A673 (cell line): ENCODE measurements around the gene FAM167B. TPM values are rescaled to one million over a fixed set of nuclear protein-coding genes. Genes with fewer than 3 reads are reported as not detected.

ENCODE experiments used
- BruUV-seq: library from RNA; stranded (reverse); fragments of 400-500 nt; replicated peaks from 2 replicates; lab custom pipeline; 2021; lab: Mats Ljungman, UMichigan
- CTCF ChIA-PET: fragments of 300-600 bp; sonication (Branson Sonifier 250); formaldehyde crosslinking; loops from one replicate; lab custom pipeline; 2022; ENCODE audit warnings: antibody characterized with exemption; lab: Charles Lee
- POLR2A ChIA-PET: fragments of 300-600 bp; sonication (Branson Sonifier 250); formaldehyde crosslinking; loops from one replicate; lab custom pipeline; 2022; ENCODE audit warnings: antibody characterized with exemption; ENCODE audit not compliant: low non-redundant PET; lab: Charles Lee
- DNase-seq: peaks from one replicate; pipeline ENCODE4 v3.0.0-alpha.2; 2015; ENCODE audit warnings: low spot score
- H3K27ac ChIP-seq: fragments of 200-600 bp; sonication (generic); 2 replicates; pipeline ENCODE4 v1.5.1; 2016; ENCODE audit warnings: mixed run types, low read depth, mild to moderate bottlenecking, mixed read lengths, antibody characterized with exemption, low read length; ENCODE audit not compliant: poor library complexity, severe bottlenecking
- H3K27me3 ChIP-seq: fragments of 200-600 bp; sonication (generic); replicated peaks from 2 replicates; pipeline ENCODE4 v1.6.1; 2017; ENCODE audit warnings: mixed run types, low read depth, mild to moderate bottlenecking, mixed read lengths, antibody characterized with exemption, low read length; ENCODE audit not compliant: insufficient read depth, poor library complexity
- H3K36me3 ChIP-seq: fragments of 200-600 bp; sonication (generic); 2 replicates; pipeline ENCODE4 v1.6.1; 2016; ENCODE audit warnings: mixed run types, mild to moderate bottlenecking, mixed read lengths, antibody characterized with exemption, low read length; ENCODE audit not compliant: insufficient read depth, poor library complexity, severe bottlenecking
- H3K4me1 ChIP-seq: fragments of 200-600 bp; sonication (generic); 2 replicates; pipeline ENCODE4 v1.6.1; 2017; ENCODE audit warnings: mixed run types, mild to moderate bottlenecking, mixed read lengths, antibody characterized with exemption, low read length; ENCODE audit not compliant: insufficient read depth, poor library complexity, severe bottlenecking
- H3K4me3 ChIP-seq: fragments of 200-600 bp; sonication (generic); 2 replicates; pipeline ENCODE4 v1.5.1; 2016; ENCODE audit warnings: low read depth, mixed run types, mild to moderate bottlenecking, mixed read lengths, low read length; ENCODE audit not compliant: poor library complexity, severe bottlenecking
- H3K9me3 ChIP-seq: fragments of 200-600 bp; sonication (generic); 2 replicates; pipeline ENCODE4 v1.6.1; 2016; ENCODE audit warnings: mixed run types, low read depth, mild to moderate bottlenecking, mixed read lengths, antibody characterized with exemption, low read length; ENCODE audit not compliant: poor library complexity, severe bottlenecking
- EZH2 ChIP-seq: fragments of 200-600 bp; sonication (generic); IDR thresholded peaks from 2 replicates; pipeline ENCODE4 v1.6.1; 2017; ENCODE audit warnings: borderline replicate concordance, low read depth, mild to moderate bottlenecking, mixed read lengths, antibody characterized with exemption, low read length; ENCODE audit not compliant: poor library complexity, severe bottlenecking
- intact Hi-C: fragments of 100-400 bp; cut with micrococcal nuclease; formaldehyde crosslinking; loops from one replicate; pipeline ENCODE4 v1.10.0; 2022; ENCODE audit not compliant: unreplicated experiment
- total RNA-seq: library from RNA; stranded (reverse); gene quantifications from 2 replicates; pipeline ENCODE4 v1.2.3, GENCODE V29; 2021
- TF ChIP-seq, protein P1 (sequence below): fragments of 300-800, 200-600 bp; sonication (generic); conservative IDR thresholded peaks from 2 replicates; pipeline ENCODE4 v1.5.1; 2017; ENCODE audit warnings: low read depth, mild to moderate bottlenecking, antibody characterized with exemption, low read length, moderate library complexity, mixed read lengths

The FAM167B gene
- total RNA-seq, 1 experiment from 2014 or later = not detected

DNA sequence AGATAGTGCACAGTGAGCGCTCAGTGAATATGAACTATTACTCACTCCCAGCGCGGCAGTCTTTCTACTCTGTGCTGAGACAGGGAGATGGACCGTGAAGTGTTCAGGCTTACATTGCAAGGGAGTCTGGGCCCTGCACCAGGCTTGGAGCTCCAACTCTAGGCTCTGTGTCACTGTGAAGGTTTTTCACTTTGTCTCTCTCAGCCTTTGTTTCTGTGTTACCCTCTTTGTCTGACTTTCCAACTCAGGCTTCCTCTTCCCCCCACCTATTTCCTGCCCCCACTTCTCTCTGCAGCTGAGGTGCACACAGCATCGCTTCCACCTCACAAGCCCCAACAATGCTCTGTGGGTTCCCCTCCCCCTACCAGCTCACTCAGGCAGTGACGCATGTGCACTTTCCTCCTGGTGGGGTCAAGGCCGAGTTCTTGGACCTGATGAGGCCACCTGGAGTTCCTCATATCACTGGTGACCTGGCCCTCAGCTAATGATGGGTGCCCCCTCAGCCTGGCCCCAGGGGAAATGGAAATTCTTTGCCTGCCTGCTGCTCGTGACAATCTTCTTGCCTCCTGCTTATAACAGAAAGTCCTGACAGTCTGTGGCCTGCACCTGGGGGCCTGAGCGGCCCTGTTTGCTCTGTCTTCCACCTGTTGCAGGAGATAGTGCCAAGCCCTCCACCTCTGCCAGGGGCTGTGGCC is 3.0 kb downstream of the FAM167B start:
- no peak for DNase-seq
- H3K36me3 ChIP-seq = no peaks in the 10 kb centered on the region
- H3K4me3 ChIP-seq = no peak overlapping the region
- intact Hi-C loops = no loop called here
- no peaks in the 10 kb centered on the region for H3K27me3 ChIP-seq
- CTCF ChIA-PET = no interaction called here
- H3K4me1 ChIP-seq = peaks cover 4% of the 10 kb centered on the region
- H3K27ac ChIP-seq = no peak overlapping the region
- POLR2A ChIA-PET = no interaction called here
- BruUV-seq = no TSS peak
- no peak for TF ChIP-seq EZH2
- TF ChIP-seq, protein P1, sequence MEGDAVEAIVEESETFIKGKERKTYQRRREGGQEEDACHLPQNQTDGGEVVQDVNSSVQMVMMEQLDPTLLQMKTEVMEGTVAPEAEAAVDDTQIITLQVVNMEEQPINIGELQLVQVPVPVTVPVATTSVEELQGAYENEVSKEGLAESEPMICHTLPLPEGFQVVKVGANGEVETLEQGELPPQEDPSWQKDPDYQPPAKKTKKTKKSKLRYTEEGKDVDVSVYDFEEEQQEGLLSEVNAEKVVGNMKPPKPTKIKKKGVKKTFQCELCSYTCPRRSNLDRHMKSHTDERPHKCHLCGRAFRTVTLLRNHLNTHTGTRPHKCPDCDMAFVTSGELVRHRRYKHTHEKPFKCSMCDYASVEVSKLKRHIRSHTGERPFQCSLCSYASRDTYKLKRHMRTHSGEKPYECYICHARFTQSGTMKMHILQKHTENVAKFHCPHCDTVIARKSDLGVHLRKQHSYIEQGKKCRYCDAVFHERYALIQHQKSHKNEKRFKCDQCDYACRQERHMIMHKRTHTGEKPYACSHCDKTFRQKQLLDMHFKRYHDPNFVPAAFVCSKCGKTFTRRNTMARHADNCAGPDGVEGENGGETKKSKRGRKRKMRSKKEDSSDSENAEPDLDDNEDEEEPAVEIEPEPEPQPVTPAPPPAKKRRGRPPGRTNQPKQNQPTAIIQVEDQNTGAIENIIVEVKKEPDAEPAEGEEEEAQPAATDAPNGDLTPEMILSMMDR = no peak
- no peaks in the 10 kb centered on the region for H3K9me3 ChIP-seq

DNA sequence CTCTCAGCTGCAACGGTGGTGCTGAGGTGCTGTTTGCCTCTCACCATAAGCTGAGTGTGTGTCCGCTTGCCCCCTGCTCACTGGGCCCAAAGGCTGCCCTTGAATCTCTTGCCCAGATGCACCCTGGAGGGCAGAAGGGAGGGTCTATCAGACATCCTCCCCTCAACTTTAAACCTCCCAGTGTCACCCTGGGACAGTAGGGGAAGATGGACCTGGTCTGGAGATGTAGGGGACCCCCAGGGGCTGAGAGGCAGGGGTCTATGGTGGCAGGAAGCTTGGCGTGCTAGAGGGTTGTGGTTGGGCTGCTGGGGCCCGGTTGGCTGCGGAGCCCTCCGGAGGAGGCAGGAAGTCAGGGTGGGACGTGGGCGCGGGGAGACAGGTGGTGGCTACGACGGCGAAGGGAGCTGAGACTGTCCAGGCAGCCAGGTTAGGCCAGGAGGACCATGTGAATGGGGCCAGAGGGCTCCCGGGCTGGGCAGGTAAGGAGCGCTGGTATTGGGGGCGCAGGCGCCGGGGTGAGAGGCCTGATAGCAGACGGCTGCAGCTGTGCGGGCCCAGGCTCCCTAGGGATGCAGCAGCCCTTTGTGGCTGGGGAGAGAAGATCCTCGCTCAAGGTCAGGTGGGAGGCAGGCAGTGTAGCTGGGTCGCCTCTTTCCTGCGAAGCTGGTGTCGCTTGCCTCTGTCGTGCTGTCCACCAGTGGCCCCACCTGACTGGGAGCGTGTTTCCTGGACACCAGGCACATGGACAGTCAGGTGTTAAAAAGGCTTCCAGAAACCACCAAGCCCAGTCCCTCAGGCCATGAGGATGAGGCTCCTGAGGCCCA is 4.1 kb downstream of the FAM167B start, which contains the start of gene LCK:
Gene LCK, plus strand, starts transcription at position 373 of the 824 bp plus-strand sequence. CDS start 23,065 bp downstream, outside the sequence.
- BruUV-seq = no TSS peak
- TF ChIP-seq, protein P1 = no peak
- no peak for TF ChIP-seq EZH2
- no peak for DNase-seq
- Histone ChIP-seq H3K27me3 (no peaks in the 10 kb centered on the region), H3K4me3 (no peak within 1 kb of the TSS), H3K4me1 (peaks cover 4% of the 10 kb centered on the region), H3K36me3 (no peaks in the 10 kb centered on the region), H3K27ac (no peak within 1 kb of the TSS), H3K9me3 (no peaks in the 10 kb centered on the region)
- ChIA-PET POLR2A (no interaction called here), CTCF (no interaction called here)
- intact Hi-C loops = no loop called here

GRCh38 chr1:32255072-32256071 is 8.3 kb downstream of the FAM167B start:
- H3K4me3 ChIP-seq = no peak overlapping the region
- H3K9me3 ChIP-seq = no peaks in the 10 kb centered on the region
- intact Hi-C loops = no loop called here
- no peaks in the 10 kb centered on the region for H3K4me1 ChIP-seq
- TF ChIP-seq, protein P1 = no peak
- TF ChIP-seq EZH2 = no peak
- H3K27ac ChIP-seq = no peak overlapping the region
- ChIA-PET CTCF (no interaction called here), POLR2A (no interaction called here)
- BruUV-seq = no TSS peak
- no peak for DNase-seq
- H3K36me3 ChIP-seq = no peaks in the 10 kb centered on the region
- no peaks in the 10 kb centered on the region for H3K27me3 ChIP-seq
